ENCODE data around the gene RRM1. TPM values are rescaled to one million over a fixed set of nuclear protein-coding genes. Genes with fewer than 3 reads are reported as not detected.

The RRM1 gene
- total and polyA plus RNA-seq, 9 of the 15 experiments (the other 6 are each of a cell fraction or from before 2014, with no cell fraction given): 113 to 270 (median 163) TPM

DNA sequence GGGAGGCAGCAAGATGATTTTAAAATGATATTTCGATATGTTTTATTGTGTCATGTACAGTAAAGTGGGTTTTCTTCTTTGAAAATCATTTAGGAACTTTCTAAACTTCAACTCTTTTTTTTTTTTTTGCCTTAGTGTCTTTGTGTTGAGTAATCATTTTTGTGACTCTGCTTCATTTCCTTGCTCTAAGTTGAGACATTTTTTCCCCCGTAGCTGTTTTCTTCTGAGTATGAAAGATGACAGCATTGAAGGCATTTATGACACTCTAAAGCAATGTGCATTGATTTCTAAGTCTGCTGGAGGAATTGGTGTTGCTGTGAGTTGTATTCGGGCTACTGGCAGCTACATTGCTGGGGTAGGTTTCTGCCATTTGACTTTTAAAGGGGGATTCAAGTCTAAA, 23.5 kb downstream of the RRM1 start:
- Histone ChIP-seq H2AFZ (ENCODE audit: low read depth, low read length) (no peak overlapping the region), H3K9me3 (replicated peaks; ENCODE audit: control insufficient read depth, insufficient read depth, low read depth, low read length) (no peaks in the 10 kb centered on the region), H4K20me1 (replicated peaks; ENCODE audit: control insufficient read depth, insufficient read depth, low read length) (no peaks in the 10 kb centered on the region), H3K36me3 (ENCODE audit: control insufficient read depth, insufficient read depth, low read length) (peaks cover 83% of the 10 kb centered on the region), H3K4me1 (replicated peaks in 1 of 2; ENCODE audit: control insufficient read depth in 2 of 2, insufficient read depth in 2 of 2, low read length in 2 of 2) (no peaks in the 10 kb centered on the region), H3K9me1 (ENCODE audit: control insufficient read depth, insufficient read depth, low read length) (no peaks in the 10 kb centered on the region), H3K9ac (ENCODE audit: insufficient read depth in 1 of 2, low read depth in 2 of 2, low read length in 2 of 2) (no peak overlapping the region), H3K4me3 (no peak overlapping the region), H3K27ac (ENCODE audit: extremely low read depth, low read depth, low read length) (no peak overlapping the region), H3K27me3 (ENCODE audit: control insufficient read depth in 2 of 2, insufficient read depth in 2 of 2, low read length in 2 of 2) (no peaks in the 10 kb centered on the region), H3K4me2 (ENCODE audit: insufficient read depth, low read length) (no peak overlapping the region), H3K79me2 (ENCODE audit: control insufficient read depth, insufficient read depth, low read length) (no peaks in the 10 kb centered on the region)
- 83% methylated on average over 3 of the region's 3 CpGs for whole genome bisulfite sequencing (ENCODE audit: insufficient coverage, low coverage, missing lambda C conversion rate)
- BruUV-seq (replicated peaks): no TSS peak
- ATAC-seq (no peak), FAIRE-seq (no peak), DNase-seq (ENCODE audit: extremely low read depth in 1 of 4, low spot score in 3 of 4) (no peak)
- CTCF ChIA-PET (ENCODE audit: low intra/inter-chr PET ratio): no interaction called here
- in situ Hi-C loops (cut with MboI) (no loop called here), intact Hi-C loops (cut with micrococcal nuclease) (no loop called here)
- POLR2A ChIA-PET: no interaction called here
- TF ChIP-seq C11orf30 (IDR thresholded peaks at IDR 0.05; ENCODE audit: low read depth) (peak; percentile 40; the same call in 1 of the 2 replicates), NFIC (IDR thresholded peaks at IDR 0.05) (no peak), ZNF316 (IDR thresholded peaks at IDR 0.05) (peak; percentile 73), HCFC1 (IDR thresholded peaks at IDR 0.05; ENCODE audit: low read depth, low read length) (no peak)

DNA sequence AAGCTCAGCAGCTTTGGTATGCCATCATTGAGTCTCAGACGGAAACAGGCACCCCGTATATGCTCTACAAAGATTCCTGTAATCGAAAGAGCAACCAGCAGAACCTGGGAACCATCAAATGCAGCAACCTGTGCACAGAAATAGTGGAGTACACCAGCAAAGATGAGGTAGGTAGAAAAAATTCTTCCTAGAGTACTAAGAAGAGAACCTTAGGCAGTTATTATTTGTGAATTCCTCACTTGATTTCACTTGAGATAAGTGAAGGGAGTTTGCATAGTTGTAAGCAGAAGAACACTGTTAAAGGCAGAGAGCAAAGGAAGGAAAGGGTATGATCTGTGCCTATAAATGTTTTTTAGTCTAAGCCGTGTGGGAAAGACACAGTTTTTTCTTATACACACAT, 28.6 kb downstream of the RRM1 start:
- intact Hi-C loops (cut with micrococcal nuclease): no loop called here
- DNase-seq (ENCODE audit: extremely low read depth in 1 of 4, low spot score in 3 of 4): no peak
- no peak for TF ChIP-seq ARNT (IDR thresholded peaks at IDR 0.05)
- TF ChIP-seq HNRNPLL (IDR thresholded peaks at IDR 0.05; ENCODE audit: low read depth, low read length, poor library complexity, severe bottlenecking): no peak
- TF ChIP-seq, protein P1, sequence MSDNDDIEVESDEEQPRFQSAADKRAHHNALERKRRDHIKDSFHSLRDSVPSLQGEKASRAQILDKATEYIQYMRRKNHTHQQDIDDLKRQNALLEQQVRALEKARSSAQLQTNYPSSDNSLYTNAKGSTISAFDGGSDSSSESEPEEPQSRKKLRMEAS (CRISPR knock-in tag; IDR thresholded peaks at IDR 0.05): no peak
- no peak for TF ChIP-seq BRCA1 (IDR thresholded peaks at IDR 0.05)
- no peak for TF ChIP-seq BRCA1 (CRISPR knock-in tag; IDR thresholded peaks at IDR 0.05)
- TF ChIP-seq NR2C1 (IDR thresholded peaks at IDR 0.05): no peak
- no peak for TF ChIP-seq NR2C1 (tag; IDR thresholded peaks at IDR 0.05)
- no peak for TF ChIP-seq CHD2 (IDR thresholded peaks at IDR 0.05; ENCODE audit: low read depth, low read length)
- TF ChIP-seq, protein P2, sequence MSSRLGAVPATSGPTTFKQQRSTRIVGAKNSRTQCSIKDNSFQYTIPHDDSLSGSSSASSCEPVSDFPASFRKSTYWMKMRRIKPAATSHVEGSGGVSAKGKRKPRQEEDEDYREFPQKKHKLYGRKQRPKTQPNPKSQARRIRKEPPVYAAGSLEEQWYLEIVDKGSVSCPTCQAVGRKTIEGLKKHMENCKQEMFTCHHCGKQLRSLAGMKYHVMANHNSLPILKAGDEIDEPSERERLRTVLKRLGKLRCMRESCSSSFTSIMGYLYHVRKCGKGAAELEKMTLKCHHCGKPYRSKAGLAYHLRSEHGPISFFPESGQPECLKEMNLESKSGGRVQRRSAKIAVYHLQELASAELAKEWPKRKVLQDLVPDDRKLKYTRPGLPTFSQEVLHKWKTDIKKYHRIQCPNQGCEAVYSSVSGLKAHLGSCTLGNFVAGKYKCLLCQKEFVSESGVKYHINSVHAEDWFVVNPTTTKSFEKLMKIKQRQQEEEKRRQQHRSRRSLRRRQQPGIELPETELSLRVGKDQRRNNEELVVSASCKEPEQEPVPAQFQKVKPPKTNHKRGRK (tag; IDR thresholded peaks at IDR 0.05): no peak

More for the DNA sequence above, 28.6 kb downstream of the RRM1 start:
- H4K20me1 ChIP-seq (replicated peaks; ENCODE audit: control insufficient read depth, insufficient read depth, low read length): no peaks in the 10 kb centered on the region; the same call in 1 of the 2 replicates
- in situ Hi-C loops (cut with MboI): no loop called here
- H3K4me1 ChIP-seq (replicated peaks in 1 of 2; ENCODE audit: control insufficient read depth in 2 of 2, insufficient read depth in 2 of 2, low read length in 2 of 2): no peaks in the 10 kb centered on the region
- FAIRE-seq (no peak), ATAC-seq (no peak)
- H3K27me3 ChIP-seq (ENCODE audit: control insufficient read depth in 2 of 2, insufficient read depth in 2 of 2, low read length in 2 of 2): no peaks in the 10 kb centered on the region
- peaks cover 90% of the 10 kb centered on the region for H3K36me3 ChIP-seq (ENCODE audit: control insufficient read depth, insufficient read depth, low read length)
- no peak overlapping the region for H2AFZ ChIP-seq (ENCODE audit: low read depth, low read length)
- no peak overlapping the region for H3K4me2 ChIP-seq (ENCODE audit: insufficient read depth, low read length)
- 96% methylated on average over 4 of the region's 4 CpGs for WGBS (ENCODE audit: insufficient coverage, low coverage, missing lambda C conversion rate)
- no peak overlapping the region for H3K27ac ChIP-seq (ENCODE audit: extremely low read depth, low read depth, low read length)
- H3K79me2 ChIP-seq (ENCODE audit: control insufficient read depth, insufficient read depth, low read length): no peaks in the 10 kb centered on the region
- no peak overlapping the region for H3K9ac ChIP-seq (ENCODE audit: insufficient read depth in 1 of 2, low read depth in 2 of 2, low read length in 2 of 2)
- H3K9me1 ChIP-seq (ENCODE audit: control insufficient read depth, insufficient read depth, low read length): no peaks in the 10 kb centered on the region
- POLR2A ChIA-PET: interaction anchor here (1.0 kb wide), 1 partner anchor 11 kb away, joined by 3 read pairs; no protein-coding TSS in a partner anchor
- CTCF ChIA-PET (ENCODE audit: low intra/inter-chr PET ratio): no interaction called here
- H3K9me3 ChIP-seq (replicated peaks; ENCODE audit: control insufficient read depth, insufficient read depth, low read depth, low read length): no peaks in the 10 kb centered on the region
- BruUV-seq (replicated peaks): no TSS peak
- H3K4me3 ChIP-seq: no peak overlapping the region
